DND-41 (cell line): ENCODE results near the gene TAOK2.
A peak's percentile ranks its signal among the peaks of the same experiment; 100 is the strongest.

Experiments
- ATAC-seq: fragments of 200-7000 bp; cut with Tn5 transposase; 3 replicates; pipeline ENCODE4 v1.9.1; 2021; ENCODE audit warnings: low read depth; ENCODE audit not compliant: insufficient read depth
- DNase-seq: peaks from one replicate; pipeline ENCODE4 v3.0.0-alpha.2; 2020
- H2AFZ ChIP-seq: 2 replicates; pipeline ENCODE4 v1.6.0; 2012; ENCODE audit warnings: low read depth, low read length
- H3K27ac ChIP-seq: 2 replicates; pipeline ENCODE4 v1.5.1; 2012; ENCODE audit warnings: low read length, inconsistent platforms
- H3K27me3 ChIP-seq: fragments of 200-600 bp; sonication (generic); 2 replicates; pipeline ENCODE4 v1.6.0; 2012; ENCODE audit warnings: low read length, mild to moderate bottlenecking, inconsistent platforms; ENCODE audit not compliant: insufficient read depth, poor library complexity
- H3K36me3 ChIP-seq: 2 replicates; pipeline ENCODE4 v1.5.1; 2012; ENCODE audit warnings: low read length, inconsistent platforms; ENCODE audit not compliant: insufficient read depth
- H3K4me1 ChIP-seq: 2 replicates; pipeline ENCODE4 v1.5.1; 2012; ENCODE audit warnings: mild to moderate bottlenecking, low read length; ENCODE audit not compliant: insufficient read depth
- H3K4me2 ChIP-seq: 2 replicates; pipeline ENCODE4 v1.6.0; 2012; ENCODE audit warnings: mild to moderate bottlenecking, moderate library complexity, low read length, inconsistent platforms; ENCODE audit not compliant: insufficient read depth
- H3K4me3 ChIP-seq, 2 experiments: fragments of 200-600 bp in 1 of 2; shearing (Covaris generic) in 1 of 2; 2 replicates each; pipeline ENCODE4 v1.5.1; 2012 to 2016; ENCODE audit warnings: inconsistent platforms in 2 of 2, low read length in 2 of 2, mild to moderate bottlenecking in 2 of 2, low read depth in 1 of 2, moderate library complexity in 1 of 2
- H3K79me2 ChIP-seq: 2 replicates; pipeline ENCODE4 v1.6.0; 2012; ENCODE audit warnings: low read length, inconsistent platforms; ENCODE audit not compliant: insufficient read depth
- H3K9ac ChIP-seq: 2 replicates; pipeline ENCODE4 v1.6.0; 2012; ENCODE audit warnings: low read depth, mild to moderate bottlenecking, inconsistent platforms, low read length, moderate library complexity
- H3K9me3 ChIP-seq: 2 replicates; pipeline ENCODE4 v1.5.1; 2012; ENCODE audit warnings: low read length, moderate library complexity, mild to moderate bottlenecking, inconsistent platforms; ENCODE audit not compliant: insufficient read depth, severe bottlenecking
- H4K20me1 ChIP-seq: 2 replicates; pipeline ENCODE4 v1.6.0; 2012; ENCODE audit warnings: low read length; ENCODE audit not compliant: insufficient read depth
- CTCF ChIP-seq: IDR thresholded peaks from 2 replicates; pipeline ENCODE4 v1.5.1; 2012; ENCODE audit warnings: borderline replicate concordance, low read length, moderate library complexity, mild to moderate bottlenecking; ENCODE audit not compliant: poor library complexity, severe bottlenecking; ENCODE audit errors: extremely low read depth
- EZH2 ChIP-seq: IDR thresholded peaks from 3 replicates; pipeline ENCODE4 v1.6.1; 2012; ENCODE audit warnings: borderline replicate concordance, low read depth, mild to moderate bottlenecking, moderate library complexity, low read length, inconsistent platforms; ENCODE audit not compliant: severe bottlenecking

TAOK2 gene

GRCh38 chr16:29975134-29975538 lies 1.5 kb downstream of the TAOK2 start:
- no peak overlapping the region for H2AFZ ChIP-seq
- peak overlapping the region; percentile 90 for H3K9ac ChIP-seq
- H3K4me2 ChIP-seq = peak overlapping the region; percentile 79
- H3K79me2 ChIP-seq = peaks cover 49% of the 10 kb centered on the region
- DNase-seq (no peak), ATAC-seq (no peak)
- H4K20me1 ChIP-seq = peaks cover 48% of the 10 kb centered on the region
- H3K27me3 ChIP-seq = no peaks in the 10 kb centered on the region
- peak overlapping the region; percentile 80 to 92; a peak in 3 of 4 replicates for H3K4me3 ChIP-seq
- H3K27ac ChIP-seq = peak overlapping the region; percentile 88
- no peaks in the 10 kb centered on the region for H3K9me3 ChIP-seq
- H3K4me1 ChIP-seq = peaks cover 45% of the 10 kb centered on the region
- peaks cover 50% of the 10 kb centered on the region for H3K36me3 ChIP-seq
- TF ChIP-seq CTCF (no peak), EZH2 (no peak)

GRCh38 chr16:29975811-29976511 lies 2.3 kb downstream of the TAOK2 start:
- Histone ChIP-seq H3K9me3 (no peaks in the 10 kb centered on the region), H3K4me2 (peak overlapping the region; percentile 79), H3K27me3 (no peaks in the 10 kb centered on the region), H3K4me1 (peaks cover 45% of the 10 kb centered on the region), H2AFZ (no peak overlapping the region), H4K20me1 (peaks cover 48% of the 10 kb centered on the region), H3K36me3 (peaks cover 54% of the 10 kb centered on the region), H3K9ac (peak overlapping the region; percentile 90), H3K79me2 (peaks cover 49% of the 10 kb centered on the region), H3K27ac (peak overlapping the region; percentile 88), H3K4me3 (peak overlapping the region in 1 of 2 experiments; percentile 92; a peak in 3 of 4 replicates)
- TF ChIP-seq EZH2 (no peak), CTCF (no peak)
- DNase-seq = no peak
- ATAC-seq = no peak

GRCh38 chr16:29977063-29977825 lies 3.6 kb downstream of the TAOK2 start:
- Histone ChIP-seq H4K20me1 (peaks cover 48% of the 10 kb centered on the region), H3K36me3 (peaks cover 63% of the 10 kb centered on the region), H3K27ac (no peak overlapping the region; the same call in 1 of the 2 replicates), H3K79me2 (peaks cover 49% of the 10 kb centered on the region), H3K4me1 (peaks cover 45% of the 10 kb centered on the region), H3K9ac (peak overlapping the region; percentile 90; the same call in 1 of the 2 replicates), H3K27me3 (no peaks in the 10 kb centered on the region), H3K9me3 (no peaks in the 10 kb centered on the region), H3K4me3 (no peak overlapping the region), H3K4me2 (peak overlapping the region; percentile 79; the same call in 1 of the 2 replicates), H2AFZ (no peak overlapping the region)
- ATAC-seq (no peak), DNase-seq (no peak)
- TF ChIP-seq EZH2 = no peak
- no peak for TF ChIP-seq CTCF
